HG03097 (cell line): ENCODE results near the gene TEX50.
"Not testable (repeated sequence)": the region's sequence is repeated elsewhere in the genome, so short reads cannot be mapped to it uniquely, and the experiment has no call there.

ENCODE experiments used
- ATAC-seq: cut with Tn5 transposase; IDR thresholded peaks from one replicate; pipeline ENCODE4 v1.9.1; 2021; ENCODE audit not compliant: unreplicated experiment, low FRiP score

The TEX50 gene

DNA sequence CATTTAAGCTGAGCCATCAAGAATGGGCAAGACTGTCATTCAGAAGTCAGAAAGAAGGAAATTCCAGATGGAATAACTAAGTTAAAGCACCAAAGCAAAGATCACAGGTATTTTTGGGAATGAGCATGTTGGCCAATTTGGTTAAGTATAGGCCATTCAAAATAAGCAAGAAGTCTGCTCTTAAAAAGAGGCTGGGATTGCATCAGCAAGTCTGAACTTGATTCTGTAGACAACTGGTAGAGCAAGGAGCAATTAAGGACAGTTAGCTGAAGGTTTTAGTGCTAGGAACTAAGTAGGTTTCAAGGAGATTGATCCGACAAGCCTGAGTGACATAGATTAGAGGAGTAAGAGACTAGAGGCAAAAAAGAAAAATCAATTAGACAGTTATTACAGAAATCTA is 26.1 kb downstream of the TEX50 start:
- no peak for ATAC-seq

DNA sequence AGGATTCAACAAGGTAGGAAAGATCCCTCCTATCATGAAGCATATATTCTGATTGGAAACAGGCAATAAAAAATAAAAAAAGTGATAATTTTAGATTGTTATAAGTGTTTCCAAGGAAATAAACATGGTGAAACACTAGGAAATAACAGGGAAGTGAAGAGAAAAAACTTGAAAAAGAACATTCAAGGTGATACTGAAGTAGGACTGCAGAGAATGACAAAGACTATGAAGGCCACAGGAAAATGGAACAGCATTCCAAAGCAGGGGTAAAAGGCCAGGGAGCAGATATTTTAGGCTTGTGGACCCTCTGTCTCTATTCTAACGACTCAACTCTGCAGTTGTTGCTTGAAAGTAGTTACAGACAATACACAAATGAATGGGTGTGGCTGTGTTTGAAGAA is 26.6 kb downstream of the TEX50 start:
- ATAC-seq, result no peak

DNA sequence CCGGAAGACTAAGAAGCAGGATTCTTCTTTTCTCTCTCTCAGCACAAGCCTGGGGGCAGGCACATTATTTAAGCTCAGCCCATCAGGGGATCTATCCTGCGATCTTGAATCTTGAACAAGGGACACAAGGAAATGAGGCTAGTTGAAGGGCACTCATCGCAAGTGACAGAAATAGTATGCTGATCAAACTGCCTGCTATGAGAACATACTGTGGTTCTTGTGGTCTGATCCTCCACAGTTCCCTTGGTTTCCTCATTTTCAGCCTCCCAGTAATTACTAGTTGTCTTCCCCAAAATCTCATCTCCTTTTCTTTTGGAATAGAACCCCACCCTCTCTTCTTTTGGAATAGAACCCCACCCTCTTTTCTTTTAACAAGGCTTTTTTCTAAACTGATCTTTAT is 28.0 kb downstream of the TEX50 start:
- ATAC-seq, result no peak

DNA sequence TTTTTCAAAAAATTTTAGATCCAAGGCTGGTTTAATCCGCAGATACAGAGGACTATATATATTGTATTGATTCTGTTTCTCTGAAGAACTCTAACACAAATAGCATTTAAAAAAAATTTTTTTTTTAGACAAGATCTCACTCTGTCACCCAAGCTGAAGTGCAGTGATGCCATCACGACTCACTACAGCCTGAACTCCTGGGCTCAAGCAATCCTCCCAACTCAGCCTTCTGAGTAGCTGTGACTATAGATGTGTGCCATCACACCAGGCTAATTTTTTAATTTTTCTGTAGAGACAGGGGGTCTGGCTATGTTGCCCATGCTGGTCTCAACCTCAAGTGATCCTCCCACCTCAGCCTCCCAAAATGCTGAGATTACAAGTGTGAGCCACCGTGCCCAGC is 31.5 kb downstream of the TEX50 start:
- ATAC-seq, result no peak

DNA sequence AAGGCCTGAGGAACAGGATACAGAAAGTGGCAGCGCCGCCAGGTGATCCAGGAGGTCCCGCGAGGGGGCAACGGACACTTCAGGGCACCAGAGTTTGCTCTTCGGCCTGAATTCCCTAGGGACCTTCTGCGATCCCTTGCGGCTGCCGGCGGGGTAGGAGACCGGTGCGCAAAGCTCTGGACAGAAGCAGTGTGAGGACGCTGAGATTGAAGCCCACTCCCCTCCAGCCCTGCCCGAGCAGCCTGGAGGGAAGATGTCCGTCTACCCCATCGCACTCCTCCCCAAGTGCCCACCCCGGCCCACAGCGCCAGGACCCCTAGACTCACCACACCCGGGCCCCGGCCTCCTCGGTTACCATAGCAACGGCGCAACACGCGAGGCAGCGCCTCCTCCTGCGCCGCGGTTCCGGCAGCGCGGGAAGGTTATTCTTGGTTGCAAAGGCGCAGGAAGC is 34.4 kb downstream of the TEX50 start, which contains the start of gene ANKRD45:
TSS of gene ANKRD45 (minus strand) at position 361 of the 451 bp plus-strand sequence. CDS start 10,433 bp downstream, outside the sequence.
- no peak for ATAC-seq

DNA sequence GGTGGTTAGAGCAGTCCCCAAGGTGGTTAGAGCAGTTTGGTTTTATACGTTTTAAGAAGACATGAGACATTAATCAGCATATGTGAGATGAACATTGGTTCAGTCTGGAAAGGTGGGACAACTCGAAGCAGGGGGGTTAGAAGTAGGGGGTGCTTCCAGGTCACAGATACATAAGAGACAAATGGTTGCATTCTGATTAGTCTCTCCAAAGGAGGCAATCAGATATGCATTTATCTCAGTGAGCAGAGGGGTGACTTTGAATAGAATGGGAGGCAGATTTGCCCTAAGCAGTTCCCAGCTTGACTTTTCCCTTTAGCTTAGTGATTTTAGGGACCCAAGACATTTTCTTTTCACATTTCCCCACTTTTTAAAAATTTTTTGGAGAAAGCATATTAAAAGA is 39.4 kb downstream of the TEX50 start:
- not testable (repeated sequence) for ATAC-seq

DNA sequence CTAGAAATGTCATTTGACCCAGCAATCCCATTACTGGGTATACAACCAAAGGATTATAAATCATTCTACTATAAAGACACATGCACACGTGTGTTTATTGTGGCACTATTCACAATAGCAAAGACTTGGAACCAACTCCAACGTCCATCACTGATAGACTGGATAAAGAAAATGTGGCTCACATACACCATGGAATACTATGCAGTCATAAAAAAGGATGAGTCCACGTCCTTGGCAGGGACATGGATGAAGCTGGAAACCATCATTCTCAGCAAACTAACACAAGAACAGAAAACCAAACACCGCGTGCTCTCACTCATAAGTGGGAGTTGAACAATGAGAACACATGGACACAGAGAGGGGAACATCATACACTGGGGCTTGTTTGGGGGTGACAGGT is 45.0 kb downstream of the TEX50 start:
- ATAC-seq, result not testable (repeated sequence)

DNA sequence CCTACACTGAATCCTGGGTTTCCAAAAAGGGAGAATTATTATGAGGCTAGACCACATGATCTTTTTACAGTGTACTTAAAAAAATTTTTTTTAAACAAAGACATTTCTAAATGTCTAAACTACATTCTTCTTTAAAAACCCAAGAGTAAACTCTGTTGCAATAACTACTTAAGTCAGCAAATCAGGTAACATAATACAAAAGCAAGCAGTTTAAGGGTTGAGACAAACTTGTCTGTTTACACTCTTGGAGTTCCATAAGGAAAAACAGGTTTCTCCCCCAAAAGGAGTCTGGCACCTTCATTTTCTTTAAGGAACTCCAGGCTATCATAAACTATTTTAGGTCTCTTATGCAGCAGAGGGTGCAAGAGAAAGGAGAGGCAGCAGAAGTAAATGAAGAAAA is 47.0 kb downstream of the TEX50 start:
- ATAC-seq, result no peak

DNA sequence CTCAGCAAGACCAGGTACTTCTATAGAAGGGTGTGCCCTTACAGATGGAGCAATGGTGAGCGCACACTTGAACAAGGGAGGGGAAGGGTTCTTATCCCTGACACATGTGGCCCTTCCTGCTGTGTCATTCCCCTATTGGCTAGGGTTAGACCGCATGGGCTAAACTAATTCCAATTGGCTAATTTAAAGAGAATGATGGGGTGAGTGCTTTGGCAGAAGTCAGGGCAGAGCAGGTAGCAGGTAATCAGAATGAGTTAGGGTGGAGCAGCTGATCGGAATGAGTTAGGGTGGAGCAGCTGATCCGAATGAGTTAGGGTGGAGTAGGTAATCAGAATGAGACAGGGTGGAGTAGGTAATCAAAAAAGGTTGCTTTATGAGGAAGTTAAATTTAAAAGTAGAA is 48.7 kb downstream of the TEX50 start:
- not testable (repeated sequence) for ATAC-seq

DNA sequence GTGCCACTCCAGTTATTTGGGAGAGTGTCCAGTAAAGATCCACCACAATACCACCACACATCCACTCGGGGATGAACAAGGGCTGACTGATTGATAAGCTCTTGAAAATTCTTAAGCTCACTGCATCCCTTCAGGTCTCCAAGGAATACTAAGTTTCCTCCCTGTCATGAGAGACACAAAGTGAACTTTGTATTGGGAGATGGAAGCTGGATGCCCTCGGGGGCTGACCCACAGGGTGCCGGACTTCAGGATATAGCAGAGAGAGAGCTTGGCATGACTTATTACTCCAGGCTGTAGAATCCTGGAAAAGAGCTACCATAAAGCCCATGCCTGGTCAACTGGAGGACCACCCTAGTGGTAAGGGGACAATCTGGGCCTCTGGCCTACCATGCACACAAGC is 50.0 kb downstream of the TEX50 start:
- not testable (repeated sequence) for ATAC-seq
